Left ventricle myocardium inferior (tissue), 1 donor: ENCODE measurements around the gene PTPRM. TPM values are rescaled to one million over a fixed set of nuclear protein-coding genes. Genes with fewer than 3 reads are reported as not detected.
A peak's percentile ranks its signal among the peaks of the same experiment; 100 is the strongest.

Experiments
- DNase-seq: peaks from one replicate; pipeline ENCODE4 v3.0.0-alpha.2; 2020
- H3K27ac ChIP-seq: fragments of 200-600 bp; replicated peaks from 2 replicates; pipeline ENCODE4 v1.8.0; 2021
- H3K27me3 ChIP-seq: fragments of 200-600 bp; 2 replicates; pipeline ENCODE4 v1.8.0; 2021; ENCODE audit warnings: low read depth
- H3K36me3 ChIP-seq: fragments of 200-600 bp; 2 replicates; pipeline ENCODE4 v1.8.0; 2021
- H3K4me1 ChIP-seq: fragments of 200-600 bp; 2 replicates; pipeline ENCODE4 v1.8.0; 2021
- H3K4me3 ChIP-seq: fragments of 200-600 bp; 2 replicates; pipeline ENCODE4 v1.8.0; 2021; ENCODE audit warnings: mild to moderate bottlenecking, moderate library complexity
- H3K9me3 ChIP-seq: fragments of 200-600 bp; replicated peaks from 2 replicates; pipeline ENCODE4 v1.8.0; 2021
- intact Hi-C: fragments of 100-400 bp; cut with micrococcal nuclease; formaldehyde crosslinking; loops from one replicate; pipeline ENCODE4 v1.11.0; 2022
- total RNA-seq: library from RNA; stranded (reverse); fragmentation: NEBNext Ultra II Directional; extraction: Animal tissue kit (Norgen Biotek cat#: 25700); gene quantifications from one replicate; pipeline ENCODE4 v1.2.1, GENCODE V29; 2021
- TF ChIP-seq, protein P1 (sequence below): fragments of 200-600 bp; IDR thresholded peaks from 2 replicates; pipeline ENCODE4 v1.8.0; 2021; ENCODE audit warnings: antibody characterized with exemption, mild to moderate bottlenecking, borderline replicate concordance
- donor health status: DM: no; HTN: yes; CAD: no; lungs with severe emphysema.

Gene PTPRM
- total RNA-seq, 1 donor from 2014 or later, result 132 TPM

DNA sequence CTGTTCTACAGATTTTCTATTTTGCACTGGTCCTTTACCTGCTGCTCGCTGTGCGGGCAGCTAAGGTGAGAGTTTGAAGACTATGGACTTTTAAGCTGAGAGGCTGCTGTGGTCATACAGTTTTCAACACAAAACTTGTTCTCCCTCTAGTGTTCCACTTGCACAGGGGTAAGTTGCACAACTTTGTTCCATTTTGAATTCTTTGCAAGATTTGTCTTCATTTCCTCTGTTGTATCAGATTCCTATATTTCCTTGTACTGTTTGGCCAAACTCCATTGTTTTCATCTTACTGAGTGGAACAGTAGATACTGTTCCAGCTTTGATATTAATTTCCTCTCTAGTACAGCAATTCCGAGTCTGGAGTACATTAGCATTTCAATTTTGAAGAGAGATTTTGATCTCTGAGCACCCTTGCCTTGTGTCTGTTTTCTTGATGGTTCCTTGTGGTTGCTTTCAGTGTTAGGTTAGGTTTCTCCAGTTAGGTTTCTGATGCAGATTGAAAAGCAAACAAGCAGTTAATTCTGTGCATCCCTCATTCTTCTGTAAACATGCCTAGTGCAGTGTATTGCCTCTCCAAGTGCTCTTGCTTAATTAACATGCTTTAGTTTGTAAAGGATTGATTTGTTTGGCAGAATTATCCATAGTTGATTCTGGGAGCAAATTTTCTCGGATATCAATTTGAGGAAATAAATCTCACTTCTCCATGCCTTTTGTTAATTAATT lies 188.8 kb downstream of the PTPRM start:
- H3K27ac ChIP-seq, result peak overlapping the region; percentile 74
- H3K27me3 ChIP-seq, result no peaks in the 10 kb centered on the region
- no peaks in the 10 kb centered on the region for H3K36me3 ChIP-seq
- intact Hi-C loops, result no loop called here
- no peak overlapping the region for H3K4me3 ChIP-seq
- no peak for DNase-seq
- H3K9me3 ChIP-seq, result no peaks in the 10 kb centered on the region
- H3K4me1 ChIP-seq, result peaks cover 87% of the 10 kb centered on the region
- TF ChIP-seq, protein P1, sequence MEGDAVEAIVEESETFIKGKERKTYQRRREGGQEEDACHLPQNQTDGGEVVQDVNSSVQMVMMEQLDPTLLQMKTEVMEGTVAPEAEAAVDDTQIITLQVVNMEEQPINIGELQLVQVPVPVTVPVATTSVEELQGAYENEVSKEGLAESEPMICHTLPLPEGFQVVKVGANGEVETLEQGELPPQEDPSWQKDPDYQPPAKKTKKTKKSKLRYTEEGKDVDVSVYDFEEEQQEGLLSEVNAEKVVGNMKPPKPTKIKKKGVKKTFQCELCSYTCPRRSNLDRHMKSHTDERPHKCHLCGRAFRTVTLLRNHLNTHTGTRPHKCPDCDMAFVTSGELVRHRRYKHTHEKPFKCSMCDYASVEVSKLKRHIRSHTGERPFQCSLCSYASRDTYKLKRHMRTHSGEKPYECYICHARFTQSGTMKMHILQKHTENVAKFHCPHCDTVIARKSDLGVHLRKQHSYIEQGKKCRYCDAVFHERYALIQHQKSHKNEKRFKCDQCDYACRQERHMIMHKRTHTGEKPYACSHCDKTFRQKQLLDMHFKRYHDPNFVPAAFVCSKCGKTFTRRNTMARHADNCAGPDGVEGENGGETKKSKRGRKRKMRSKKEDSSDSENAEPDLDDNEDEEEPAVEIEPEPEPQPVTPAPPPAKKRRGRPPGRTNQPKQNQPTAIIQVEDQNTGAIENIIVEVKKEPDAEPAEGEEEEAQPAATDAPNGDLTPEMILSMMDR, result peak; percentile 64

DNA sequence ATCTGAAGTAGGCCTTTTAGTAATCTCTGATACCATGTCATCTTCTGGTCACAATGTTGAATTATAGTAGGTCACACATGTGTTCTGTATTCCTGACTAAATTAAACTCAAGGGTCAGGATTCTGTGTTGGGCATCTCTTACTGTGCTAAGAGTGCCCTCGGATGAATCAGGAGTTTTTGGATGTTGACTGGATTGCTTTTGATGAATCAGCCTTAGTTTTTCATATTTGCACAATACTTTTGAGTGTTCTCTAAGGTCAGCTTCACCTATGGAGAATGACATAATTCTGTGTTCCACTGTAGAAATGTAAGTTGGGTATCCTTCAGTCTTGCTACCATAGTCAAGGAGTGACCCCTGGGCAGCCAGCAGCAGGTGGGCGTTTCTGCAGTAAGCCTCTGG lies 190.1 kb downstream of the PTPRM start:
- intact Hi-C loops, result no loop called here
- peaks cover 87% of the 10 kb centered on the region for H3K4me1 ChIP-seq

DNA sequence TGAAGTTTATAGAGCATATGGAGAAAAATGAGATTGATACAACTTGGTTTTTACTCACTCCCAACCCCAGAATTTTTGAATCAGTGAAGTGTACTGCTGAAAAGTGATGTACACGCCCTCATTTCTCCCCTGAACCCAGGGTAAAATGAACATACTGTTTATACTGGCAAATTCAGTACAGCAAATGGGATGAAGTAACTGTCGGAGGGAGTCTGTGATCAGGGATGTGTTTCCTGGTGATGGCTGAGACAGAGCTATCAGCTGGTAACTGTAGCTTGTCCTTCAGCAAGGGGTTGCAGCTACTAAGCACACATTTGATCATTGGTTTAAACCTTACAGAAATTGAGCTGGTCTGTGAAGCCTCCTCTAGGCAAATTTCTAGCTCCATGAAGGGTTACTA lies 191.6 kb downstream of the PTPRM start:
- H3K27me3 ChIP-seq, result no peaks in the 10 kb centered on the region
- no peaks in the 10 kb centered on the region for H3K9me3 ChIP-seq
- peak overlapping the region; percentile 21 for H3K27ac ChIP-seq
- no peak overlapping the region for H3K4me3 ChIP-seq
- DNase-seq, result no peak
- H3K4me1 ChIP-seq, result peaks cover 88% of the 10 kb centered on the region
- no peaks in the 10 kb centered on the region for H3K36me3 ChIP-seq
- TF ChIP-seq, protein P1, result no peak
- intact Hi-C loops, result no loop called here

More for the DNA sequence above, 190.1 kb downstream of the PTPRM start:
- Histone ChIP-seq H3K36me3 (no peaks in the 10 kb centered on the region), H3K27me3 (no peaks in the 10 kb centered on the region), H3K4me3 (no peak overlapping the region), H3K27ac (no peak overlapping the region), H3K9me3 (no peaks in the 10 kb centered on the region)
- no peak for DNase-seq
- TF ChIP-seq, protein P1, result no peak

DNA sequence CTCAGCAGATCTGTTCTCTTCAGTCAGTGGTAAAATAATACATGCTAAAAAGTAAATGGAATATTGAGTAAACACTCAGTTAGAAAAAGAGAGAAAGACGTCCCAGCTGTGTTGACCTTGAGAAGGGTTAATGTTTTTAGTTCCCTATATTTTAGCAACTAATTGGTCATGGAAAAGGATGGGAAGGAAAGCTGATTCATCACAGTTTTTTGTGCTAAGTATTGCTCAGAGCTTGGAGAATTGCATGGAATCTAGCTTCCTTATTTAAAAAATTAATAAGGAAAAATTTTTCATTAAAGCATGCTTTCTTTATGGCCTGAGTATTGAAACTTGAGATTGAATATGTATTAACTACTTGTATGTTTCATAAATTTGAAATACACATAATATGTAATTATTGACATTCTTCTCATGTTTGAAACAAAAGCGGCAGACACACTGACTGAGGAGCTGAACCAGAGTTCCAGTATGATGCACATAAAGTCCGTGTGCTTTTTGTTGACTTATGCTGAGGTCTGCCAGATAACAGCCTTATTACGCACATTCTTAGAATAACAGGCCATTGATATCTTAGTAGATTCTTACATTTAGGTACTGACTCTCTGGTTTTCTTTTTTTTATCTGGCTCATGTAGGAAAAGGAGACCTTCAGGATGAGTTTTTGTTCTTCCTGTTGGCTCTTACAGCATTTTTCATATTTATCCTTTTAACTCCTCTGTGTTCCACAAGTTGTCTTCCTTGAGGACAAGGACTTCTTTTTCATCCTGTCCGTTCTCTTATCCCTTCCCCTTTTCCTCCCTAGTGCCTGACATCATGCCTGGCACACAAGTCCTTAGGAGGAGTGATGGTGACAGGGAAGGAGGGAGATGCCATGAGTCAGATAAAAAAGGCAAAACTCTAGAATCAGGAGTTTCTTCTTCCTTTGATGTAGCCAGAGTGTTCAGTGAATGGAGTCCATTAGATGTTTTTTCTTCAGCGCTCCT lies 194.1 kb downstream of the PTPRM start:
- intact Hi-C loops, result no loop called here
- no peaks in the 10 kb centered on the region for H3K36me3 ChIP-seq
- peaks cover 88% of the 10 kb centered on the region for H3K4me1 ChIP-seq
- TF ChIP-seq, protein P1, result no peak
- H3K27ac ChIP-seq, result no peak overlapping the region
- no peak overlapping the region for H3K4me3 ChIP-seq
- DNase-seq, result no peak
- H3K9me3 ChIP-seq, result no peaks in the 10 kb centered on the region
- no peaks in the 10 kb centered on the region for H3K27me3 ChIP-seq

DNA sequence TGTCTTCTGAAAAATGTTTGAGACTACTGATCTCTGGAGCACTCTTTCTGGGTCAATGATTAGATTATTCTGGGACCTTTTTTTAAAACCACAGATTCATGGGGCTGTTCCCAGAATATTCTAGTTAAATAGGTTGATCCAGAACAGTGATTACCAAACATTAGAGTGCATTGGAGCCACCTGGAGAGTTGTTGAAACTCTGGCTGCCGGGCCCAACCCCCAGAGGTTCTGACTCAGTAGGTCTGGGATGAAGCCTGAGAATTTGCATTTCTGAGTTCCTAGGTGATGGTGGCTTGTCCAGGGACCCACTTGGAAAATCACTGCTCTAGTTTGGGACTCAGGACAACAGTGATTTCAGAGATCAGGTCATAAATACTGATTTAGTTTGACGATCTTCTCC lies 197.3 kb downstream of the PTPRM start:
- no peak overlapping the region for H3K4me3 ChIP-seq
- DNase-seq, result no peak
- no peaks in the 10 kb centered on the region for H3K36me3 ChIP-seq
- TF ChIP-seq, protein P1, result no peak
- H3K27ac ChIP-seq, result no peak overlapping the region
- intact Hi-C loops, result no loop called here
- peaks cover 74% of the 10 kb centered on the region for H3K4me1 ChIP-seq
- no peaks in the 10 kb centered on the region for H3K9me3 ChIP-seq
- no peaks in the 10 kb centered on the region for H3K27me3 ChIP-seq
